A549 (cell line): ENCODE measurements around the gene PNPLA1. TPM values are rescaled to one million over a fixed set of nuclear protein-coding genes. Genes with fewer than 3 reads are reported as not detected.

Experiments used
- ATAC-seq, 2 experiments: fragments of 200-7000 bp in 1 of 2; fragments of >200 bp in 1 of 2; cut with Nextera tagmentation in 1 of 2; cut with Tn5 transposase in 1 of 2; 3 replicates each; pipeline versions ENCODE4 v1.8.0 to v1.9.1; 2018 to 2020; ENCODE audit warnings: mild to moderate bottlenecking in 1 of 2, moderate library complexity in 1 of 2
- CTCF ChIA-PET: fragments of 300-600 bp; sonication (Branson Sonifier 250); formaldehyde crosslinking; extraction: SDS; loops from one replicate; lab custom pipeline; 2021; ENCODE audit warnings: antibody characterized with exemption, inconsistent platforms; lab: Yijun Ruan, JAX
- POLR2A ChIA-PET: fragments of 350-600 bp; formaldehyde crosslinking; extraction: SDS; loops from one replicate; lab custom pipeline; 2021; ENCODE audit warnings: antibody characterized with exemption, inconsistent platforms; lab: Yijun Ruan, JAX
- DNase-seq, 2 experiments: peaks; one replicate each; pipeline versions ENCODE4 v3.0.0 to v3.0.0-alpha.2; 2011 to 2016; ENCODE audit warnings: low read depth in 1 of 2, low spot score in 1 of 2
- FAIRE-seq: peaks from 2 replicates; lab custom pipeline; 2011; peaks lifted over from hg19 to GRCh38; lab: Jason Lieb, UNC
- H3K27ac ChIP-seq, 2 experiments: fragments of >200 bp; sonication (Bioruptor Twin); formaldehyde crosslinking; 3 replicates each; pipeline ENCODE4 v1.5.1; 2016 to 2017
- H3K4me1 ChIP-seq: fragments of >200 bp; sonication (Bioruptor Twin); formaldehyde crosslinking; 3 replicates; pipeline ENCODE4 v1.6.1; 2016
- H3K4me2 ChIP-seq: fragments of >200 bp; sonication (Bioruptor Twin); formaldehyde crosslinking; 3 replicates; pipeline ENCODE4 v1.6.1; 2016
- H3K4me3 ChIP-seq: fragments of >200 bp; sonication (Bioruptor Twin); formaldehyde crosslinking; 3 replicates; pipeline ENCODE4 v1.5.1; 2016
- H3K9me3 ChIP-seq: fragments of >200 bp; sonication (Bioruptor Twin); formaldehyde crosslinking; 3 replicates; pipeline ENCODE4 v1.6.1; 2016
- BHLHE40 ChIP-seq: IDR thresholded peaks from 2 replicates; pipeline ENCODE4 v1.6.1; 2012; ENCODE audit warnings: low read depth, low read length, inconsistent platforms
- CBX2 ChIP-seq: fragments of 200-600 bp; sonication (generic); IDR thresholded peaks from 2 replicates; pipeline ENCODE4 v1.6.1; 2016; ENCODE audit warnings: low read depth, mild to moderate bottlenecking, borderline replicate concordance
- CBX8 ChIP-seq: fragments of 200-600 bp; sonication (generic); IDR thresholded peaks from 2 replicates; pipeline ENCODE4 v1.6.1; 2016
- CHD2 ChIP-seq: fragments of 150-350 bp; IDR thresholded peaks from 2 replicates; pipeline ENCODE4 v1.6.1; 2014; ENCODE audit warnings: low read length; ENCODE audit not compliant: partially characterized antibody
- FOSL2 ChIP-seq, 2 experiments: fragments of 450-650 bp in 1 of 2; fragments of >200 bp in 1 of 2; sonication (Bioruptor Twin) in 1 of 2; formaldehyde crosslinking; IDR thresholded peaks; 2 replicates each; pipeline versions ENCODE4 v1.5.0 to v1.6.1; 2016 to 2020; ENCODE audit warnings: mild to moderate bottlenecking in 1 of 2, moderate library complexity in 1 of 2
- FOXS1 ChIP-seq: fragments of 250-450 bp; sonication (Bioruptor Pico); IDR thresholded peaks from 2 replicates; pipeline ENCODE4 v1.5.0; 2020; ENCODE audit warnings: mild to moderate bottlenecking, moderate library complexity
- GATA3 ChIP-seq: IDR thresholded peaks from 2 replicates; pipeline ENCODE4 v1.6.1; 2012; ENCODE audit warnings: borderline replicate concordance
- KDM1A ChIP-seq: fragments of 200-600 bp; sonication (generic); IDR thresholded peaks from 2 replicates; pipeline ENCODE4 v1.6.1; 2016; ENCODE audit warnings: low read depth, mild to moderate bottlenecking
- KDM5A ChIP-seq: fragments of 200-600 bp; sonication (generic); IDR thresholded peaks from 2 replicates; pipeline ENCODE4 v1.6.1; 2016; ENCODE audit warnings: antibody characterized with exemption, mild to moderate bottlenecking
- MAZ ChIP-seq: fragments of 150-350 bp; IDR thresholded peaks from 2 replicates; pipeline ENCODE4 v1.6.1; 2014; ENCODE audit warnings: antibody characterized with exemption, low read depth, low read length, borderline replicate concordance
- NPAS2 ChIP-seq: fragments of 250-450 bp; sonication (Bioruptor Pico); IDR thresholded peaks from 2 replicates; pipeline ENCODE4 v1.8.0; 2022; ENCODE audit warnings: mild to moderate bottlenecking, moderate library complexity, borderline replicate concordance
- NR3C1 ChIP-seq: fragments of >200 bp; sonication (Bioruptor Twin); formaldehyde crosslinking; IDR thresholded peaks from 3 replicates; pipeline ENCODE4 v1.6.1; 2017
- PHF8 ChIP-seq: fragments of 200-600 bp; sonication (generic); IDR thresholded peaks from 2 replicates; pipeline ENCODE4 v1.6.1; 2016; ENCODE audit warnings: low read depth, mild to moderate bottlenecking, antibody characterized with exemption, moderate library complexity, borderline replicate concordance
- POLR2AphosphoS2 ChIP-seq: conservative IDR thresholded peaks from 2 replicates; pipeline ENCODE4 v1.6.1; 2012; ENCODE audit warnings: low read length, improper control_type of control experiment, inconsistent platforms
- RAD21 ChIP-seq, 2 experiments: fragments of >200 bp in 1 of 2; sonication (Bioruptor Twin) in 1 of 2; formaldehyde crosslinking in 1 of 2; IDR thresholded peaks in 1 of 2; conservative IDR thresholded peaks in 1 of 2; 2 replicates in 1 of 2; 3 replicates in 1 of 2; pipeline ENCODE4 v1.6.1; 2012 to 2018; ENCODE audit warnings: inconsistent platforms in 1 of 2
- RFX5 ChIP-seq: fragments of 450-650 bp; IDR thresholded peaks from 2 replicates; pipeline ENCODE4 v1.7.1; 2014; ENCODE audit warnings: antibody characterized with exemption, mild to moderate bottlenecking, moderate library complexity
- RNF2 ChIP-seq: fragments of 200-600 bp; sonication (generic); IDR thresholded peaks from 2 replicates; pipeline ENCODE4 v1.6.1; 2016; ENCODE audit warnings: low read depth, mild to moderate bottlenecking, antibody characterized with exemption, moderate library complexity, borderline replicate concordance
- ZFP36 ChIP-seq: fragments of 450-650 bp; IDR thresholded peaks from 2 replicates; pipeline ENCODE4 v1.6.1; 2014; ENCODE audit warnings: borderline replicate concordance; ENCODE audit not compliant: partially characterized antibody
- ZSCAN20 ChIP-seq: fragments of 250-450 bp; sonication (Bioruptor Pico); IDR thresholded peaks from 2 replicates; pipeline ENCODE4 v1.8.0; 2022; ENCODE audit warnings: mild to moderate bottlenecking, moderate library complexity
- WGBS: methylation state at CpG from one replicate; pipeline ENCODE4 v1.1.6; 2017; ENCODE audit errors: missing lambda C conversion rate; 5-methylcytosine and 5-hydroxymethylcytosine counted together
- polyA plus RNA-seq, 4 experiments: library from polyadenylated mRNA; depleted of rRNA in 3 of 4; stranded (reverse); fragments of >200 nt; fragmentation: RNase III in 1 of 4; extraction: RNeasy Plus Mini Kit Qiagen cat#74134 plus additional on column Dnase treatment in 1 of 4; gene quantifications; 2 replicates in 3 of 4; 3 replicates in 1 of 4; pipeline ENCODE4 v1.2.3, GENCODE V29; 2011 to 2017
- TF ChIP-seq, protein P1 (sequence below): fragments of >200 bp; sonication (Bioruptor Twin); formaldehyde crosslinking; IDR thresholded peaks from 3 replicates; pipeline ENCODE4 v1.5.1; 2016
- TF ChIP-seq, protein P2 (sequence below): IDR thresholded peaks from 2 replicates; pipeline ENCODE4 v1.6.1; 2012
- TF ChIP-seq, protein P3 (sequence below): fragments of 150-350 bp; IDR thresholded peaks from 2 replicates; pipeline ENCODE4 v1.6.1; 2014; ENCODE audit warnings: low read depth, mild to moderate bottlenecking, low read length
- TF ChIP-seq, protein P4 (sequence below): fragments of 200-600 bp; sonication (generic); IDR thresholded peaks from 2 replicates; pipeline ENCODE4 v1.6.1; 2016; ENCODE audit warnings: antibody characterized with exemption, mild to moderate bottlenecking, moderate library complexity
- TF ChIP-seq, protein P5 (sequence below): fragments of 450-650 bp; IDR thresholded peaks from 2 replicates; pipeline ENCODE4 v1.6.1; 2014; ENCODE audit warnings: antibody characterized with exemption

The PNPLA1 gene
- polyA plus RNA-seq, 2 of the 4 experiments (the other 2 are of a cell fraction), result 0.09 TPM; not detected in 1

DNA sequence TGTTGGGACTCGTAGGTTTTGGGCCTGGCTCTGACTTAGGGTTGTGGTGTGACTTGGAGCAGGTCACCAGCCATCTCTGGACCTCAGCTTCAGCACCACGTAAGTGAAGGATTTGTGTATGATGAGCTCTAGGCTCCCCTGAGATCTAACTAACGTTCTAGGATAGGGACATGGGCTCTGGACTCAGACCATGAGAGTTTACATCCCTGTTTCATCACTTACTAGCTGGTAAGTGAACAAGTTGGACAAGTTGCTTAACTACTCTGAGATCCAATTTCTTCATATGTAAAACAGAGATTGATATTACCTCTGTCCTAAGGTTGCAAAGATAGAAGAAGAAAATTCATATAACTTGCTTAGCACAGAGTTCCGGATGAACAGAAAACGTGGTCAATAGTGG lies 20.3 kb upstream of the PNPLA1 start:
- Histone ChIP-seq H3K27ac (no peak overlapping the region), H3K9me3 (no peaks in the 10 kb centered on the region), H3K4me1 (no peaks in the 10 kb centered on the region), H3K4me3 (no peak overlapping the region), H3K4me2 (no peak overlapping the region)
- 75% methylated on average over 5 of the region's 5 CpGs for WGBS
- no peak for TF ChIP-seq BHLHE40
- TF ChIP-seq, protein P1, sequence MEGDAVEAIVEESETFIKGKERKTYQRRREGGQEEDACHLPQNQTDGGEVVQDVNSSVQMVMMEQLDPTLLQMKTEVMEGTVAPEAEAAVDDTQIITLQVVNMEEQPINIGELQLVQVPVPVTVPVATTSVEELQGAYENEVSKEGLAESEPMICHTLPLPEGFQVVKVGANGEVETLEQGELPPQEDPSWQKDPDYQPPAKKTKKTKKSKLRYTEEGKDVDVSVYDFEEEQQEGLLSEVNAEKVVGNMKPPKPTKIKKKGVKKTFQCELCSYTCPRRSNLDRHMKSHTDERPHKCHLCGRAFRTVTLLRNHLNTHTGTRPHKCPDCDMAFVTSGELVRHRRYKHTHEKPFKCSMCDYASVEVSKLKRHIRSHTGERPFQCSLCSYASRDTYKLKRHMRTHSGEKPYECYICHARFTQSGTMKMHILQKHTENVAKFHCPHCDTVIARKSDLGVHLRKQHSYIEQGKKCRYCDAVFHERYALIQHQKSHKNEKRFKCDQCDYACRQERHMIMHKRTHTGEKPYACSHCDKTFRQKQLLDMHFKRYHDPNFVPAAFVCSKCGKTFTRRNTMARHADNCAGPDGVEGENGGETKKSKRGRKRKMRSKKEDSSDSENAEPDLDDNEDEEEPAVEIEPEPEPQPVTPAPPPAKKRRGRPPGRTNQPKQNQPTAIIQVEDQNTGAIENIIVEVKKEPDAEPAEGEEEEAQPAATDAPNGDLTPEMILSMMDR, result no peak
- no peak for TF ChIP-seq CHD2
- no peak for TF ChIP-seq RFX5
- TF ChIP-seq MAZ, result no peak
- no peak for TF ChIP-seq CBX2
- TF ChIP-seq NPAS2, result no peak
- no peak for TF ChIP-seq ZFP36
- TF ChIP-seq NR3C1, result no peak
- TF ChIP-seq, protein P2, sequence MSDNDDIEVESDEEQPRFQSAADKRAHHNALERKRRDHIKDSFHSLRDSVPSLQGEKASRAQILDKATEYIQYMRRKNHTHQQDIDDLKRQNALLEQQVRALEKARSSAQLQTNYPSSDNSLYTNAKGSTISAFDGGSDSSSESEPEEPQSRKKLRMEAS, result no peak
- TF ChIP-seq, protein P3, sequence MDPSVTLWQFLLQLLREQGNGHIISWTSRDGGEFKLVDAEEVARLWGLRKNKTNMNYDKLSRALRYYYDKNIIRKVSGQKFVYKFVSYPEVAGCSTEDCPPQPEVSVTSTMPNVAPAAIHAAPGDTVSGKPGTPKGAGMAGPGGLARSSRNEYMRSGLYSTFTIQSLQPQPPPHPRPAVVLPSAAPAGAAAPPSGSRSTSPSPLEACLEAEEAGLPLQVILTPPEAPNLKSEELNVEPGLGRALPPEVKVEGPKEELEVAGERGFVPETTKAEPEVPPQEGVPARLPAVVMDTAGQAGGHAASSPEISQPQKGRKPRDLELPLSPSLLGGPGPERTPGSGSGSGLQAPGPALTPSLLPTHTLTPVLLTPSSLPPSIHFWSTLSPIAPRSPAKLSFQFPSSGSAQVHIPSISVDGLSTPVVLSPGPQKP, result no peak
- no peak for TF ChIP-seq FOSL2 (IDR thresholded peaks at IDR 0.05)
- no peak for TF ChIP-seq FOSL2 (CRISPR knock-in tag; IDR thresholded peaks at IDR 0.05)
- no peak for TF ChIP-seq POLR2AphosphoS2
- TF ChIP-seq RAD21 (conservative IDR thresholded peaks at IDR 0.05 in 1 of 2, IDR thresholded peaks at IDR 0.05 in 1 of 2), result no peak
- TF ChIP-seq KDM1A, result no peak
- no peak for TF ChIP-seq PHF8
- no peak for TF ChIP-seq KDM5A
- TF ChIP-seq ZSCAN20 (CRISPR knock-in tag), result no peak
- no peak for TF ChIP-seq FOXS1 (CRISPR knock-in tag)
- FAIRE-seq (no peak), ATAC-seq (no peak), DNase-seq (no peak)
- POLR2A ChIA-PET, result no interaction called here
- CTCF ChIA-PET, result interaction anchor here (3.1 kb wide), 1 partner anchor 53 kb away, joined by 11 read pairs; no protein-coding TSS in a partner anchor

DNA sequence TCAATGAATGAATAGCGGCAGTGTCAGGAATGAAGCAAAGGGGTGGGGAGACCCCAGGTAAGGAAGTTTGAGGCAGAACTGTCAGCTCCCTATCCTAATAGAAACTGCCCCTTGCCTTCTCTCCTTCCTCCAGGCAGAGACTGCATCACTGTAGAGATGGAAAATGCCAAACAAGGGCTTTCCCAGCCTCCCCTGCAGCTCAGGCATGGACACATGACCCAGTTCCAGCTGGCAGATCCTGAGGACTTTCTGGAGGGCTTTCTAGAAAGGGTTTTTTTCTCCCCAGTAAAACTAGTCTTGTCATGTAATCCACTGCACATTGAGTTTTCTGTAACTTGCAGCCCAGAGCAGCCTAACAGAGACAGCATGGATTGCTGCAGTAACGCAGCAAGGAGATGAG lies 17.9 kb upstream of the PNPLA1 start:
- ChIA-PET CTCF (interaction anchor here (0.6 to 0.9 kb wide), 3 partner anchors 16 to 460 kb away, joined by 3 to 4 read pairs (median 4); no protein-coding TSS in a partner anchor), POLR2A (no interaction called here)
- Histone ChIP-seq H3K27ac (no peak overlapping the region), H3K9me3 (no peaks in the 10 kb centered on the region), H3K4me1 (no peaks in the 10 kb centered on the region), H3K4me2 (no peak overlapping the region), H3K4me3 (no peak overlapping the region)
- FAIRE-seq, result no peak
- ATAC-seq, result no peak
- TF ChIP-seq, protein P1, result no peak
- no peak for TF ChIP-seq GATA3
- no peak for TF ChIP-seq POLR2AphosphoS2
- no peak for TF ChIP-seq KDM1A
- TF ChIP-seq, protein P4, sequence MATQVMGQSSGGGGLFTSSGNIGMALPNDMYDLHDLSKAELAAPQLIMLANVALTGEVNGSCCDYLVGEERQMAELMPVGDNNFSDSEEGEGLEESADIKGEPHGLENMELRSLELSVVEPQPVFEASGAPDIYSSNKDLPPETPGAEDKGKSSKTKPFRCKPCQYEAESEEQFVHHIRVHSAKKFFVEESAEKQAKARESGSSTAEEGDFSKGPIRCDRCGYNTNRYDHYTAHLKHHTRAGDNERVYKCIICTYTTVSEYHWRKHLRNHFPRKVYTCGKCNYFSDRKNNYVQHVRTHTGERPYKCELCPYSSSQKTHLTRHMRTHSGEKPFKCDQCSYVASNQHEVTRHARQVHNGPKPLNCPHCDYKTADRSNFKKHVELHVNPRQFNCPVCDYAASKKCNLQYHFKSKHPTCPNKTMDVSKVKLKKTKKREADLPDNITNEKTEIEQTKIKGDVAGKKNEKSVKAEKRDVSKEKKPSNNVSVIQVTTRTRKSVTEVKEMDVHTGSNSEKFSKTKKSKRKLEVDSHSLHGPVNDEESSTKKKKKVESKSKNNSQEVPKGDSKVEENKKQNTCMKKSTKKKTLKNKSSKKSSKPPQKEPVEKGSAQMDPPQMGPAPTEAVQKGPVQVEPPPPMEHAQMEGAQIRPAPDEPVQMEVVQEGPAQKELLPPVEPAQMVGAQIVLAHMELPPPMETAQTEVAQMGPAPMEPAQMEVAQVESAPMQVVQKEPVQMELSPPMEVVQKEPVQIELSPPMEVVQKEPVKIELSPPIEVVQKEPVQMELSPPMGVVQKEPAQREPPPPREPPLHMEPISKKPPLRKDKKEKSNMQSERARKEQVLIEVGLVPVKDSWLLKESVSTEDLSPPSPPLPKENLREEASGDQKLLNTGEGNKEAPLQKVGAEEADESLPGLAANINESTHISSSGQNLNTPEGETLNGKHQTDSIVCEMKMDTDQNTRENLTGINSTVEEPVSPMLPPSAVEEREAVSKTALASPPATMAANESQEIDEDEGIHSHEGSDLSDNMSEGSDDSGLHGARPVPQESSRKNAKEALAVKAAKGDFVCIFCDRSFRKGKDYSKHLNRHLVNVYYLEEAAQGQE, result no peak
- TF ChIP-seq, protein P2, result no peak
- no peak for TF ChIP-seq CBX8
- TF ChIP-seq CHD2, result no peak
- TF ChIP-seq, protein P5, sequence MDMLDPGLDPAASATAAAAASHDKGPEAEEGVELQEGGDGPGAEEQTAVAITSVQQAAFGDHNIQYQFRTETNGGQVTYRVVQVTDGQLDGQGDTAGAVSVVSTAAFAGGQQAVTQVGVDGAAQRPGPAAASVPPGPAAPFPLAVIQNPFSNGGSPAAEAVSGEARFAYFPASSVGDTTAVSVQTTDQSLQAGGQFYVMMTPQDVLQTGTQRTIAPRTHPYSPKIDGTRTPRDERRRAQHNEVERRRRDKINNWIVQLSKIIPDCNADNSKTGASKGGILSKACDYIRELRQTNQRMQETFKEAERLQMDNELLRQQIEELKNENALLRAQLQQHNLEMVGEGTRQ, result no peak
- TF ChIP-seq RNF2, result no peak
- no peak for TF ChIP-seq ZSCAN20 (CRISPR knock-in tag)
- TF ChIP-seq RFX5, result no peak
- 90% methylated on average over 2 of the region's 2 CpGs for WGBS
- no peak for DNase-seq
